Measurements from ENCODE around the gene ACER2.
A peak's percentile ranks its signal among the peaks of the same experiment; 100 is the strongest.

The ACER2 gene

GRCh38 chr9:19479874-19480273 is 71.1 kb downstream of the ACER2 start:
- no peak overlapping the region for H3K27ac Mint-ChIP-seq
- TF ChIP-seq CTCF (IDR thresholded peaks at IDR 0.05; ENCODE audit: unreplicated experiment in 3 of 3): no peak
- peaks cover 2% of the 10 kb centered on the region for H3K9me3 Mint-ChIP-seq
- H3K4me3 Mint-ChIP-seq: no peak overlapping the region
- no peaks in the 10 kb centered on the region for H3K36me3 Mint-ChIP-seq (ENCODE audit: low read depth)
- H3K4me1 Mint-ChIP-seq: peaks cover 41% of the 10 kb centered on the region
- no peaks in the 10 kb centered on the region for H3K27me3 Mint-ChIP-seq (ENCODE audit: low read depth)

GRCh38 chr9:19480345-19480744 is 71.5 kb downstream of the ACER2 start:
- H3K4me3 Mint-ChIP-seq: no peak overlapping the region
- no peak for TF ChIP-seq CTCF (IDR thresholded peaks at IDR 0.05; ENCODE audit: unreplicated experiment in 3 of 3)
- H3K27ac Mint-ChIP-seq: no peak overlapping the region
- no peaks in the 10 kb centered on the region for H3K36me3 Mint-ChIP-seq (ENCODE audit: low read depth)
- no peaks in the 10 kb centered on the region for H3K27me3 Mint-ChIP-seq (ENCODE audit: low read depth)
- peaks cover 46% of the 10 kb centered on the region for H3K4me1 Mint-ChIP-seq
- peaks cover 2% of the 10 kb centered on the region for H3K9me3 Mint-ChIP-seq

GRCh38 chr9:19481121-19481870 is 72.5 kb downstream of the ACER2 start:
- Mint-ChIP-seq H3K4me3 (peak overlapping the region in 1 of 3 experiments; percentile 14), H3K27ac (peak overlapping the region; percentile 45 to 81 (median 66)), H3K27me3 (ENCODE audit: low read depth) (no peaks in the 10 kb centered on the region), H3K4me1 (peaks cover 47% of the 10 kb centered on the region), H3K36me3 (ENCODE audit: low read depth) (no peaks in the 10 kb centered on the region), H3K9me3 (peaks cover 2% of the 10 kb centered on the region)
- no peak for TF ChIP-seq CTCF (IDR thresholded peaks at IDR 0.05; ENCODE audit: unreplicated experiment in 3 of 3)

- H3K4me3 Mint-ChIP-seq: peak overlapping the region in 1 of 3 experiments; percentile 52
- TF ChIP-seq CTCF (IDR thresholded peaks at IDR 0.05; ENCODE audit: unreplicated experiment in 3 of 3): no peak
- no peaks in the 10 kb centered on the region for H3K36me3 Mint-ChIP-seq (ENCODE audit: low read depth)
These were observed 73.2 kb downstream of the ACER2 start for GRCh38 chr9:19481971-19482404.

GRCh38 chr9:19484699-19485098 is 75.9 kb downstream of the ACER2 start:
- no peak overlapping the region for H3K27ac Mint-ChIP-seq
- no peak for TF ChIP-seq CTCF (IDR thresholded peaks at IDR 0.05; ENCODE audit: unreplicated experiment in 3 of 3)
- H3K36me3 Mint-ChIP-seq (ENCODE audit: low read depth): no peaks in the 10 kb centered on the region
- no peaks in the 10 kb centered on the region for H3K27me3 Mint-ChIP-seq (ENCODE audit: low read depth)
- H3K9me3 Mint-ChIP-seq: no peaks in the 10 kb centered on the region
- no peak overlapping the region for H3K4me3 Mint-ChIP-seq
- H3K4me1 Mint-ChIP-seq: peaks cover 36% of the 10 kb centered on the region

More at GRCh38 chr9:19481971-19482404, 73.2 kb downstream of the ACER2 start:
- H3K4me1 Mint-ChIP-seq: peaks cover 47% of the 10 kb centered on the region
- peak overlapping the region; percentile 19 to 66 (median 61) for H3K27ac Mint-ChIP-seq
- H3K27me3 Mint-ChIP-seq (ENCODE audit: low read depth): no peaks in the 10 kb centered on the region
- peaks cover 2% of the 10 kb centered on the region for H3K9me3 Mint-ChIP-seq

GRCh38 chr9:19485193-19485592 is 76.4 kb downstream of the ACER2 start:
- H3K4me1 Mint-ChIP-seq: peaks cover 35% of the 10 kb centered on the region
- peaks cover 4% of the 10 kb centered on the region for H3K27me3 Mint-ChIP-seq (ENCODE audit: low read depth)
- TF ChIP-seq CTCF (IDR thresholded peaks at IDR 0.05; ENCODE audit: unreplicated experiment in 3 of 3): no peak
- H3K4me3 Mint-ChIP-seq: peak overlapping the region in 1 of 3 experiments; percentile 25
- H3K27ac Mint-ChIP-seq: no peak overlapping the region
- no peaks in the 10 kb centered on the region for H3K9me3 Mint-ChIP-seq
- no peaks in the 10 kb centered on the region for H3K36me3 Mint-ChIP-seq (ENCODE audit: low read depth)

All from nephron (organoid).